Measurements from ENCODE around the gene CCKAR. TPM values are rescaled to one million over a fixed set of nuclear protein-coding genes. Genes with fewer than 3 reads are reported as not detected.

Gene CCKAR
- total and polyA plus RNA-seq, 10 of the 15 experiments (the other 5 are each of a cell fraction or from before 2014, with no cell fraction given) = not detected

GRCh38 chr4:26466578-26467270, 23.6 kb downstream of the CCKAR start:
- ATAC-seq = no peak
- WGBS (ENCODE audit: insufficient coverage, insufficient replicate concordance, low lambda C conversion rate, missing lambda C conversion rate) = 32% methylated on average over 10 of the region's 10 CpGs
- ChIA-PET RAD21 (ENCODE audit: unreplicated experiment) (no interaction called here), POLR2A (no interaction called here), CTCF (no interaction called here), SMC1A (ENCODE audit: uncharacterized antibody, unreplicated experiment) (no interaction called here)
- Histone ChIP-seq H3K27me3 (replicated peaks in 1 of 2; ENCODE audit: control insufficient read depth in 2 of 2, insufficient read depth in 2 of 2, low read length in 1 of 2) (peaks cover 0 to 2% of the 10 kb centered on the region in 2 experiments; a peak in 2 of 4 replicates), H2AFZ (ENCODE audit: control insufficient read depth, low read depth, low read length) (no peak overlapping the region), H3K27ac (ENCODE audit: control insufficient read depth, insufficient read depth) (no peak overlapping the region), H3K4me2 (ENCODE audit: control insufficient read depth, insufficient read depth) (no peak overlapping the region), H3K4me3 (no peak overlapping the region), H3K4me1 (ENCODE audit: control insufficient read depth, insufficient read depth, low read length) (no peaks in the 10 kb centered on the region), H3K79me2 (ENCODE audit: control insufficient read depth, insufficient read depth, low read length) (no peaks in the 10 kb centered on the region), H3K36me3 (ENCODE audit: control insufficient read depth in 2 of 2, insufficient read depth in 2 of 2, low read length in 1 of 2) (no peaks in the 10 kb centered on the region), H3K9ac (ENCODE audit: control insufficient read depth, insufficient read depth, low read length) (no peak overlapping the region), H4K20me1 (ENCODE audit: control insufficient read depth, insufficient read depth) (no peaks in the 10 kb centered on the region), H3K9me3 (replicated peaks; ENCODE audit: control insufficient read depth, insufficient read depth, low read length) (no peaks in the 10 kb centered on the region)
- BruUV-seq (replicated peaks) = no TSS peak
- in situ Hi-C loops (cut with MboI) (no loop called here), intact Hi-C loops (cut with micrococcal nuclease; ENCODE audit: unreplicated experiment) (no loop called here)
- no peak for FAIRE-seq
- DNase-seq (ENCODE audit: low read depth, low spot score) = no peak
- no peak for TF ChIP-seq ZBTB33 (IDR thresholded peaks at IDR 0.05)
- no peak for TF ChIP-seq TCF12 (IDR thresholded peaks at IDR 0.05; ENCODE audit: low read depth, low read length)
- TF ChIP-seq POLR2AphosphoS5 (IDR thresholded peaks at IDR 0.05; ENCODE audit: low read length) = no peak
- TF ChIP-seq FOXK2 (IDR thresholded peaks at IDR 0.05) = no peak
- no peak for TF ChIP-seq RAD51 (IDR thresholded peaks at IDR 0.05)
- no peak for TF ChIP-seq TAF1 (IDR thresholded peaks at IDR 0.05; ENCODE audit: borderline replicate concordance, low read depth, low read length)
- no peak for TF ChIP-seq HDAC6 (IDR thresholded peaks at IDR 0.05; ENCODE audit: unreplicated experiment)
- no peak for TF ChIP-seq FOXM1 (IDR thresholded peaks at IDR 0.05; ENCODE audit: low read depth, low read length)
- TF ChIP-seq JUNB (IDR thresholded peaks at IDR 0.05) = no peak
- no peak for TF ChIP-seq IRF3 (IDR thresholded peaks at IDR 0.05)
- no peak for TF ChIP-seq POU2F2 (IDR thresholded peaks at IDR 0.05; ENCODE audit: borderline replicate concordance, low read depth, low read length)
- TF ChIP-seq ETV6 (conservative IDR thresholded peaks at IDR 0.05 in 1 of 2, IDR thresholded peaks at IDR 0.05 in 1 of 2; ENCODE audit: borderline replicate concordance in 1 of 2, low read depth in 1 of 2) = no peak
- TF ChIP-seq EED (IDR thresholded peaks at IDR 0.05; ENCODE audit: low read depth) = no peak
- no peak for TF ChIP-seq REST (IDR thresholded peaks at IDR 0.05; ENCODE audit: low read depth, low read length)
- no peak for TF ChIP-seq USF2 (IDR thresholded peaks at IDR 0.05; ENCODE audit: borderline replicate concordance, low read depth, low read length)
- TF ChIP-seq JUND (IDR thresholded peaks at IDR 0.05; ENCODE audit: low read depth, low read length) = no peak
- TF ChIP-seq KDM1A (IDR thresholded peaks at IDR 0.05; ENCODE audit: borderline replicate concordance) = no peak
- TF ChIP-seq ZNF24 (IDR thresholded peaks at IDR 0.05) = no peak

All from GM12878 (cell line).